Naive thymus-derived CD8-positive, alpha-beta T cell (primary cell): ENCODE results near the gene NDUFA3. TPM values are rescaled to one million over a fixed set of nuclear protein-coding genes. Genes with fewer than 3 reads are reported as not detected.

Experiments
- ATAC-seq, 2 donors: fragments of 150-1000 bp; cut with Tn5 transposase in 1 of 2; sonication (Bioruptor Pico), chemical (Tn5 transposase) in 1 of 2; 1 replicate in 1 of 2; 2 replicates in 1 of 2; pipeline ENCODE4 v1.10.0; 2021; ENCODE audit warnings: mild to moderate bottlenecking in 2 of 2, moderate library complexity in 2 of 2
- POLR2A ChIA-PET: fragments of 350-600 bp; sonication (Branson Sonifier 250); formaldehyde crosslinking; loops from one replicate; lab custom pipeline; 2021; ENCODE audit warnings: antibody characterized with exemption; lab: Charles Lee
- DNase-seq, 10 donors: peaks; one replicate each; pipeline versions ENCODE4 v3.0.0 to v3.0.0-alpha.2; 2020 to 2022
- H3K27ac Mint-ChIP-seq, 10 donors: one replicate each; pipeline ENCODE4 v1.8.0; 2020 to 2022; ENCODE audit warnings: mild to moderate bottlenecking in 10 of 10, mixed read lengths in 10 of 10, moderate library complexity in 4 of 10, inconsistent platforms in 1 of 10
- H3K27me3 Mint-ChIP-seq, 5 donors: one replicate each; pipeline ENCODE4 v1.8.0; 2021 to 2022; ENCODE audit warnings: mixed read lengths in 5 of 5
- H3K36me3 Mint-ChIP-seq, 3 donors: one replicate each; pipeline ENCODE4 v1.8.0; 2020 to 2022; ENCODE audit warnings: mixed read lengths in 3 of 3, mild to moderate bottlenecking in 2 of 3, inconsistent platforms in 1 of 3
- H3K4me1 Mint-ChIP-seq, 4 donors: one replicate each; pipeline ENCODE4 v1.8.0; 2021 to 2022; ENCODE audit warnings: mixed read lengths in 4 of 4
- H3K4me3 Mint-ChIP-seq, 10 donors: one replicate each; pipeline ENCODE4 v1.8.0; 2020 to 2022; ENCODE audit warnings: mild to moderate bottlenecking in 10 of 10, mixed read lengths in 10 of 10, moderate library complexity in 6 of 10, inconsistent platforms in 1 of 10
- H3K9me3 Mint-ChIP-seq, 9 donors: one replicate each; pipeline ENCODE4 v1.8.0; 2020 to 2022; ENCODE audit warnings: mixed read lengths in 9 of 9, mild to moderate bottlenecking in 3 of 9, inconsistent platforms in 1 of 9, moderate library complexity in 1 of 9
- polyA plus RNA-seq, 3 donors: library from polyadenylated mRNA; unstranded; fragments of 300-500 nt; fragmentation: Illumina TruSeq; gene quantifications; one replicate each; pipeline ENCODE4 v1.2.3, GENCODE V29; 2021
- total RNA-seq, 8 experiments: library from RNA in 2 of 8; stranded (reverse) in 2 of 8; gene quantifications; one replicate each; pipeline ENCODE4 v1.2.3 and lab custom pipeline; 2021 to 2026

NDUFA3 gene
- total RNA-seq (100 to 1,000 TPM; 103 to 112 TPM), polyA plus RNA-seq (100 to 1,000 TPM; 489 to 564 (median 529) TPM), total RNA-seq (lab: John Stamatoyannopoulos, UW) (14.8 to 38.1 (median 26.2) reads per million in 6 experiments)

DNA sequence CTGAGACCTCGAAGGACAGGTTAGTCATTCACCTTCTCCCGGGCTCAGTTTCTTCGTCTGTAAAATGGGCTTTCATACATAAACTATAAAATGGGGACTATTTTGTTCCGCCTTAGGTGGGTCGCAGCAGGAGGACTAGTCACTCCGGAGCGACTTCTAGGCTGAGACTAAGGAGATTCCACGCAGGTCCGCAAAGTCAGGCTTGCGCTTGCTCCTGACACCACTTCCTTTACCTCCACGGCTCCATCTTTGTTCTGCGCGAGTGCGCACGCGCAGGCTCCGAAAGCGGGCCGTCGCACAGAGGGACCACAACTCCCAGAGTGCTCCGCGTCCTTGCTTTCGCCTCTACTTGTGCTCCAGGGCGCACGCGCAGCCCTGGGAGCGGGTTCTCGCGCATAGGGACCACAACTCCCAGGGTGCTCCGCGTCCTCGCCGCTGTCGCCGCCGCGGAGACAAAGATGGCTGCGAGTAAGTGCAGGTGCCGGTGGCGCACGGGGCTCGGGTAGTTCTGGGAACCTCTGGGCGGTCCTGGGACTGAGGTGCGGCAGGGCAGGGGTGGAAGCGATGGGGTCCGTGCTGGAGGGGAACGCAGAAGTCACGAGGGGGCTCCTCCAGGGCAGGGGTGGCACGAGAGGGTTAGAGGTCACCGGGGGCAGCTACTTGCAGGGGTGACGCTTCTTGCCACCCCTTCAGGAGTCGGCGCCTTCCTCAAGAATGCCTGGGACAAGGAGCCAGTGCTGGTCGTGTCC is at the start of gene NDUFA3:
NDUFA3 (plus strand) TSS at position 435 of the 749 bp plus-strand sequence; CDS start at position 459, 24 bp downstream.
- peak within 1 kb of the TSS; percentile 90 to 99 (median 98) for H3K4me3 Mint-ChIP-seq
- peak; percentile 97 to 99 for ATAC-seq
- POLR2A ChIA-PET: interaction anchor here (0.6 to 4.7 kb wide), 7 partner anchors 9 to 1237 kb away, joined by 3 to 52 read pairs (median 5); partner anchors contain the start of genes CNOT3, KMT5C, LENG1 and MBOAT7
- peak within 1 kb of the TSS; percentile 89 to 99 (median 96) for H3K27ac Mint-ChIP-seq
- no peaks in the 10 kb centered on the region for H3K9me3 Mint-ChIP-seq
- peaks cover 18 to 40% (median 30%) of the 10 kb centered on the region in 4 donors for H3K4me1 Mint-ChIP-seq
- H3K36me3 Mint-ChIP-seq: peaks cover 0 to 24% (median 5%) of the 10 kb centered on the region in 3 donors
- peak; percentile 90 to 99 (median 98) for DNase-seq
- H3K27me3 Mint-ChIP-seq: no peaks in the 10 kb centered on the region

DNA sequence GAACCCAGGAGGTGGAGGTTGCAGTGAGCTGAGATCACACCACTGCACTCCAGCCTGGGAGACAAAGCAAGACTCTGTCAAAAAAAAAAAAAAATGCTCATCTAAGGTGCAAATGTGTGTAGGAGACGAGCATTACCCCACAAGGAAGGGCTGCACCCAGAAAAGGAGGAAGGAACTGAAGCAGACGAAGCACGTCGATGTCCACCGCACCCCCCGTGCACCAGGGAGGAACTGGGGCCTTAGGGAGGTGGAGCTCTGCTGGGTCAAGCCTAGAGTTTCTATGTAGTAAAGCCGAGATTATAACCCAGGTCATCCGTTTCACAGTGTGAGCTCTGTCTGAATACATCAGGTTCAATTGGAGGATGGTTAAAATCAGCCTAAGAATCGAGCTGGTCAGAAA is 40.0 kb upstream of the NDUFA3 start:
- H3K9me3 Mint-ChIP-seq: peaks cover 0 to 4% (median 0%) of the 10 kb centered on the region in 9 donors
- H3K27ac Mint-ChIP-seq: peak overlapping the region in 1 of 10 donors; percentile 82
- DNase-seq (no peak), ATAC-seq (no peak)
- POLR2A ChIA-PET: no interaction called here
- no peaks in the 10 kb centered on the region for H3K36me3 Mint-ChIP-seq
- peaks cover 10 to 56% (median 19%) of the 10 kb centered on the region in 5 donors for H3K27me3 Mint-ChIP-seq
- no peak overlapping the region for H3K4me3 Mint-ChIP-seq
- H3K4me1 Mint-ChIP-seq: no peaks in the 10 kb centered on the region

DNA sequence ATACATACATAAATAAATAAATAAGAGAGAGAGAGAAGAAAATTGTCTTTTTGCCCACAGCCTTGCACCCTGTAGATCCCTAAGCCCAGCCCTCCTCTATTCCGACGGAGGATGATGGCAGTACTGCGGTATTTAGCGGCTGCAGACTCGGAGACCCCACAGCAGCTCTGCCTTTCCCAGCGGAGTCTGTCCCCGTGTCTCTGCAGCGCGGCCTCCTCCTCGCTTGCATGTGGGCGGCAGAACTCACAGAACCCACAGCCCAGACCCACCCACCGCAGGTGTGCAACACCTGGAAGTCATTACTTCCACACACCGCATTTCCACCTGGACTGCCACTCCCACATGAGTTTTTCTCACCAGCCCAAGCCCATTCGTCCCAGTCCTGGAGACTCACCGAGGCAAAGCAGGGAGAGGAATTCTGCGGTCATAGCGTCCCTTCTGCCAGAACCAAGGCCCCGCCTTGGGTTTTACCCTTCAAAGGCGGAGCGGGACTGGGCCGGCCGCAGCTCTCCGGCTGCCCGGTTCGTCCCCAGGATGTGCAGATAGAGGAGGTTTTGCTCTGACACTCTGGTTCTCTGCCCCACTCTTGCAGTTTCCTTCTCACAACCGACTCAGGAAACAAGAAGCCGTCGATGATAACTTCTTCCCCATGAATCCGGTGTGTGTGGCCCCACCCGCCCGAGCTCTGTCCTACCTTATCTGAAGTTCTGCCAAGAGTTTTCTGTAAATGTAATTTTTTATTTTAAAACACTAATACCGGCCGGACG is 39.1 kb upstream of the NDUFA3 start, which contains the start of gene VSTM1:
VSTM1 (minus strand) TSS at position 548 of the 767 bp plus-strand sequence; CDS start at position 428, 120 bp downstream.
- Mint-ChIP-seq H3K27me3 (peaks cover 10 to 58% (median 19%) of the 10 kb centered on the region in 5 donors), H3K4me1 (no peaks in the 10 kb centered on the region), H3K4me3 (no peak within 1 kb of the TSS), H3K27ac (no peak within 1 kb of the TSS), H3K9me3 (peaks cover 0 to 4% (median 0%) of the 10 kb centered on the region in 9 donors), H3K36me3 (no peaks in the 10 kb centered on the region)
- POLR2A ChIA-PET: no interaction called here
- DNase-seq (no peak), ATAC-seq (no peak)

DNA sequence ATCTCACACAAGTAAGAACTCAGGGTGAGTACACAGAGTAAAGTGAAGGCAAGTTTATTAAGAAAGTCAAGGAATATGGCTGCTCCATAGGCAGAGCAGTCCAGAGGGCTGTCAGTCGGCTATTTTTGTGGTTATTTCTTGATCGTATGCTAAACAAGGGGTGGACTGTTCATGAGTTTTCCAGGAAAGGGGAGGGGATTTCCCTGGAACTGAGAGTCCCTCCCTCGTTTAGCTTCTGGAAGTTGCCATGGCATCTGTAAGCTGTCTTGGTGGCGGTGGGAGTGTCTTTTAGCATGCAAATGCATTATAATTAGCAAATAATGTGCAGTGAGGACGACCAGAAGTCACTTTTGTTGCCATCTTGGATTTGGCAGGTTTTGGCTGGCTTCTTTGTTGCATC is 33.2 kb upstream of the NDUFA3 start:
- no peak for ATAC-seq
- no peak for DNase-seq
- no peaks in the 10 kb centered on the region for H3K4me1 Mint-ChIP-seq
- peaks cover 6 to 29% (median 19%) of the 10 kb centered on the region in 5 donors for H3K27me3 Mint-ChIP-seq
- peaks cover 0 to 7% (median 0%) of the 10 kb centered on the region in 9 donors for H3K9me3 Mint-ChIP-seq
- POLR2A ChIA-PET: no interaction called here
- H3K4me3 Mint-ChIP-seq: no peak overlapping the region
- H3K36me3 Mint-ChIP-seq: no peaks in the 10 kb centered on the region
- H3K27ac Mint-ChIP-seq: no peak overlapping the region

DNA sequence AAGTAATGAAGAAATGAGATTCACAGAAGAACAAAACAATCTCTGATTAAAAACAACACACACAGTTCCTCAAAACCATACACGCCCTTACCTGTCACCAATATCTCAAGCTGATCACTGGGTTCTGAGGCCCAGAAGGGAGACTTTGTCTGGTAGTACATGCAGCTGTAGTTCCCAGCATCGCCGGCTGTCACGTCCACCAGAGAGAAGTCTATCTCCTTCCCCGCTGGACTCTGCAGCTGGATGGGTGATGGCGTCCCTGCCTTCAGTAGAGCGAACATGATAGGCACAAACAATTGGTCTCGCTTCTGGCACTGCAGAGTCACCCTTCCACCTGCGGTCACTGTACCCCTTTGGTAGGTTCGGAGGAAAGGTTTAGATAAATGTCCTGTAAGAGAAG is 28.8 kb upstream of the NDUFA3 start:
- peaks cover 0 to 15% (median 10%) of the 10 kb centered on the region in 5 donors for H3K27me3 Mint-ChIP-seq
- H3K36me3 Mint-ChIP-seq: no peaks in the 10 kb centered on the region
- no peaks in the 10 kb centered on the region for H3K4me1 Mint-ChIP-seq
- peaks cover 0 to 3% (median 0%) of the 10 kb centered on the region in 9 donors for H3K9me3 Mint-ChIP-seq
- no peak overlapping the region for H3K4me3 Mint-ChIP-seq
- no peak for DNase-seq
- no peak overlapping the region for H3K27ac Mint-ChIP-seq
- POLR2A ChIA-PET: no interaction called here
- ATAC-seq: no peak

DNA sequence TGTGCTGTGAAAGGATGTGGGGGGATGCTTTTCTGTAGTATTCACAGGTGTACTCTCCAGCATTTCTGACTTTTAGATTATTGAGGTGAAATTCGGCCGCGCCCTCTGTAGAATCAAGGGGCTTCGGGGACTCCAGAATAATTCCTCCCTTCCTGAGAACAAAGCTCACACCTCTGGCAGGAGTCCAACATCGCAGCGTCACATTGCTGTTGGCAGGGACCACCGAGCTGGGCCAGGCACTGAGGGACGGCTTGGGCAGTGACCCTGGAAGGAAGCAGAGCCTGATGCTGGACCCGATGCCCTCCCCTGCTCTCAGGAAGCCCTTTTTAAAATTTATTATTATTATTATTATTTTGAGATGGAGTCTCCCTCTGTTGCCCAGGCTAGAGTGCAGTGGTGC is 27.8 kb upstream of the NDUFA3 start:
- H3K4me3 Mint-ChIP-seq: no peak overlapping the region
- POLR2A ChIA-PET: no interaction called here
- H3K4me1 Mint-ChIP-seq: no peaks in the 10 kb centered on the region
- no peak overlapping the region for H3K27ac Mint-ChIP-seq
- no peaks in the 10 kb centered on the region for H3K36me3 Mint-ChIP-seq
- DNase-seq (no peak), ATAC-seq (no peak)
- peaks cover 0 to 13% (median 11%) of the 10 kb centered on the region in 5 donors for H3K27me3 Mint-ChIP-seq
- peaks cover 0 to 5% (median 0%) of the 10 kb centered on the region in 9 donors for H3K9me3 Mint-ChIP-seq

DNA sequence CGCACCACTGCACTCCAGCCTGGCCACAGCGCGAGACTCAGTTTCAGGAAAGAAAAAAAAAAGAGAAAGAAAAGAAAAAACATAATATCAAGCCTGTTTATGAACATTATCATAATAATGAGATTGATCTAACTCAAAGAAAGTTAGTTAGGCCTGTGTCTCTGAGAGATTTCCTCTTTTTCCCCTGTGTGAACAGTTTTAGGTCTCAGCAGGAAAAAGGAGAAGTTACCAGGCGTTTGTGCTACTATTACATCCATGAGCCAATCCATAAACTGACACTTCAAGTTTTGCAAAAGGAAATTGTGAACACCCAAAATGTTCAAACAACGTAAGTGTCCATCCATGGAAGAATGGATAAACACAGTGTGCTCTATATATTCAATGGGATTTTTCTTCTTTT is 25.3 kb upstream of the NDUFA3 start:
- Mint-ChIP-seq H3K9me3 (peaks cover 0 to 27% (median 5%) of the 10 kb centered on the region in 9 donors), H3K27ac (no peak overlapping the region), H3K4me1 (no peaks in the 10 kb centered on the region), H3K27me3 (peaks cover 0 to 15% (median 6%) of the 10 kb centered on the region in 5 donors), H3K4me3 (no peak overlapping the region), H3K36me3 (peaks cover 0 to 6% (median 0%) of the 10 kb centered on the region in 3 donors)
- no peak for DNase-seq
- ATAC-seq: no peak
- POLR2A ChIA-PET: no interaction called here

DNA sequence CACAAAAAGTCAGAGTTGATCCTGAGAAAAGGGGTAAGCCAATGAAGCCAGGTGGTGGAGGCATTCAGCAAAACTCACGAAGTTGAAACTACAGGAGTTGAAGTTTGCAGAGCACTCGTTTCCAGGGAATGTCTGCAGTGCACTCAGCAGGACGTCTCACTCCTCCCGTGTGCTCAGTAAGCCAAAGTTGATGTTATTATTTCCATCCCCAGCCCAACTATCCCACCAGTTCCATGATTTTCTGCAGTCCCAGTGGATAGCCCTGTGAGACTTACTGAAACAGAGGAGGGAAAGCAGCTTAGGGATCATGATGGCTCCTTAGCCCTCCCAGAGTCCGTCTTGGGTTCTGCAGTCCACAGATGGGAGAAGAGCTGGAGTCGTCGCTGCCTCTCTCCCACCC is 21.6 kb upstream of the NDUFA3 start, which contains the start of gene TARM1:
TARM1 (minus strand) TSS at position 334 of the 400 bp plus-strand sequence; CDS start at position 309, 25 bp downstream.
- POLR2A ChIA-PET: no interaction called here
- Mint-ChIP-seq H3K27me3 (peaks cover 3 to 15% (median 6%) of the 10 kb centered on the region in 5 donors), H3K9me3 (peaks cover 0 to 42% (median 9%) of the 10 kb centered on the region in 9 donors), H3K4me1 (no peaks in the 10 kb centered on the region), H3K36me3 (peaks cover 0 to 16% (median 0%) of the 10 kb centered on the region in 3 donors), H3K27ac (no peak within 1 kb of the TSS), H3K4me3 (no peak within 1 kb of the TSS)
- no peak for ATAC-seq
- no peak for DNase-seq

DNA sequence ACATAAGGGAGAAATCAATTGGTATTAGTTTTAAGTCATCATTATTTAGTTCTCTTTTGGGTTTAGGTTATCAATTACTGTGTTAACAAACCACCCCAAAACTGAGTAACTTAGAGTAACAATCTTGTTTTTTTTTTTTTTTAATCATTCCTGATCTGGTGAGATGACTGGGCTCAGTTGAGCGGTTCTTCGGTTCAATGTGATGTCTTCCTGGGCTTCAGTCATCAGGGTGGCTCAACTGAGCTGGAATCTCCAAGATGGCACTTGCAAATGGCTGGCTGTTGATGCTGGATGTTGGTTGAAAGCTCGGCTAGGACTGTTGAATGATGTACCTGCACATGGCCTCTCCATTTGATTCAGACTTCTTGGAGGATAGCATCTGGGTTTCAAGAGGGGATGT is 18.2 kb upstream of the NDUFA3 start:
- POLR2A ChIA-PET: no interaction called here
- H3K4me1 Mint-ChIP-seq: no peaks in the 10 kb centered on the region
- peaks cover 0 to 16% (median 0%) of the 10 kb centered on the region in 3 donors for H3K36me3 Mint-ChIP-seq
- peaks cover 0 to 17% (median 5%) of the 10 kb centered on the region in 5 donors for H3K27me3 Mint-ChIP-seq
- ATAC-seq: no peak
- DNase-seq: no peak
- H3K9me3 Mint-ChIP-seq: peaks cover 0 to 42% (median 8%) of the 10 kb centered on the region in 9 donors
- no peak overlapping the region for H3K27ac Mint-ChIP-seq
- no peak overlapping the region for H3K4me3 Mint-ChIP-seq

DNA sequence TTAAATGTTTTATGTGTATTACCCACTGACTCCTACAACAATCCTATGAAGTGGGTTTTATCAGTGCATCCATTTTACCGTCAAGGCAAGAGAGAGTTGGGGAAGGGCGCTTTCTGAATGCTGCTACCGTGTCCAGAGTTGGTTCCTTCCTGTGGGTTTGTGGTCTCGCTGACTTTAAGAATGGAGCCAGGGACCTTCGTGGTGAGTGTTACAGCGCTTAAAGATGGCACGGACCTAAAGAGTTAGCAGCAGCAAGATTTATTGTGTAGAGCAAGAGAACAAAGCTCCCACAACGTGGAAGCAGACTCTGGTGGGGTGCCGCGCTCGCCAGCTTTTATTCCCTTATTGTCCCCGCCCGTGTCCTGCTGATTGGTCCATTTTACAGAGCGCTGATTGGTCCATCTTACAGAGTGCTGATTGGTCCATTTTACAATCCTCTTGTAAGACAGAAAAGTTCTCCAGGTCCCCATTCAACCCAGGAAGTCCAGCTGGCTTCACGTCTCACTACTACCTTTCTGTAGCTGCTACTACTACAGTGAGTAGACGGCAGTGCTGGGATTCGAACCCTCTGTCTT is 8.1 kb upstream of the NDUFA3 start:
- peaks cover 6 to 19% (median 12%) of the 10 kb centered on the region in 4 donors for H3K4me1 Mint-ChIP-seq
- H3K9me3 Mint-ChIP-seq: no peaks in the 10 kb centered on the region
- no peak for ATAC-seq
- H3K36me3 Mint-ChIP-seq: peaks cover 0 to 6% (median 0%) of the 10 kb centered on the region in 3 donors
- POLR2A ChIA-PET: interaction anchor here (0.6 kb wide), 2 partner anchors 17 to 76 kb away, joined by 3 to 4 read pairs; no protein-coding TSS in a partner anchor
- H3K4me3 Mint-ChIP-seq: peak overlapping the region in 8 of 10 donors; percentile 14 to 69 (median 30)
- H3K27ac Mint-ChIP-seq: peak overlapping the region in 2 of 10 donors; percentile 25 to 35
- DNase-seq: no peak
- peaks cover 12 to 40% (median 23%) of the 10 kb centered on the region in 5 donors for H3K27me3 Mint-ChIP-seq

DNA sequence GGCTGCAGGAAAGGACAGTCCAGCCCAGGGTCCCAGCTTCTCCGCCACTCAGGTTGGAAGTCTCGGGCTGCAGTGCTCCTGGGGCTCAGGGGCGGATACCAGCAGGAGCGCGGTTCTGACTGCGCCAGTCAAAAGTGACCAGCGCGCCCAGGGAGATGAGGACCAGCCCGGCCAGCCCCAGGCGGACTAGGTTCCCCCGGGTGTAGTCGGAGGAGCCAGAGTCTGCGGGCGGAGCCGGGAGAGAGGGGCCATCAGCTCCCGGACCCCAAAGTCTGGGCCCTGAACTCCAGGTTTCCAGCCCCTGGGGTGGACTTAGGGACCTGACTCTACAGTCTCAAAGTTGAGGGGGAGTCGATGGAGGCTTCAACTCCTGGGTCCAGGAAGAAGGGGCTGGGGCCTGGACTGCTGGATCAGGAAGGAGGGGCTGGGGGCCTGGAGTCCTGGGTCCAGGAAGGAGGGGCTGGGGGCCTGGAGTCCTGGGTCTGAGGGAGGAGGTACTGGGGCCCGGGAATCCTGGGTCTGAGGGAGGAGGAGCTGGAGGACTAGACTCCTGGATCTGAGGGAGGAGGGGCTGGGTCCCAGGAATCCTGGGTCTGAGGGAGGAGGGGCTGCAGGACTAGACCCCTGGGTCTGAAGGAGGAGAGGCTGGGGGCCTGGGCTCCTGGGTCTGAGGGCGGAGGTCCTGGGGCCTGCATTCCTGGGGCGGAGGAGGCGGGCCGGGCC is 7.4 kb upstream of the NDUFA3 start:
- peaks cover 6 to 19% (median 12%) of the 10 kb centered on the region in 4 donors for H3K4me1 Mint-ChIP-seq
- DNase-seq: no peak
- peak overlapping the region in 1 of 10 donors; percentile 56 for H3K27ac Mint-ChIP-seq
- peaks cover 12 to 38% (median 23%) of the 10 kb centered on the region in 5 donors for H3K27me3 Mint-ChIP-seq
- peak overlapping the region in 7 of 10 donors; percentile 11 to 84 (median 33) for H3K4me3 Mint-ChIP-seq
- H3K36me3 Mint-ChIP-seq: peaks cover 0 to 6% (median 0%) of the 10 kb centered on the region in 3 donors
- H3K9me3 Mint-ChIP-seq: no peaks in the 10 kb centered on the region
- POLR2A ChIA-PET: interaction anchor here (0.6 to 1.4 kb wide), 5 partner anchors 16 to 229 kb away, joined by 3 to 4 read pairs (median 3); partner anchors contain the start of genes CNOT3, PRPF31 and TFPT
- no peak for ATAC-seq
